Stimulated activated CD8-positive, alpha-beta memory T cell treated with anti-CD3 and anti-CD28 coated beads, Interleukin-12 subunit alpha, Interleukin-12 subunit beta, amount 100 ng/mL, for 4 hours (primary cell): Measurements from ENCODE around the gene KRTAP12-4.
A peak's percentile ranks its signal among the peaks of the same experiment; 100 is the strongest.
"Not testable (repeated sequence)": the region's sequence is repeated elsewhere in the genome, so short reads cannot be mapped to it uniquely, and the experiment has no call there.

Source experiments
- DNase-seq: peaks from one replicate; pipeline ENCODE4 v3.0.0-alpha.2; 2020; ENCODE audit warnings: low read depth

The KRTAP12-4 gene

GRCh38 chr21:44630440-44630839 is 24.0 kb downstream of the KRTAP12-4 start:
- DNase-seq = no peak

- no peak for DNase-seq
Measured at GRCh38 chr21:44628707-44629391, 25.6 kb downstream of the KRTAP12-4 start.

- DNase-seq = not testable (repeated sequence)
Measured at GRCh38 chr21:44627831-44628233, 26.6 kb downstream of the KRTAP12-4 start.

GRCh38 chr21:44627181-44627822 is 27.2 kb downstream of the KRTAP12-4 start:
- not testable (repeated sequence) for DNase-seq

- DNase-seq = no peak
Measured at GRCh38 chr21:44626673-44627143, 27.8 kb downstream of the KRTAP12-4 start, which contains the start of gene KRTAP10-9. Gene KRTAP10-9 (plus strand): TSS chr21:44627093. CDS start chr21:44627172, 79 bp downstream.

GRCh38 chr21:44626262-44626661 is 28.2 kb downstream of the KRTAP12-4 start:
- DNase-seq = no peak

- DNase-seq = no peak
Measured at GRCh38 chr21:44625756-44626155, 28.7 kb downstream of the KRTAP12-4 start.

- DNase-seq = no peak
Measured at GRCh38 chr21:44623575-44623974, 30.9 kb downstream of the KRTAP12-4 start.

GRCh38 chr21:44619886-44620285 is 34.6 kb downstream of the KRTAP12-4 start:
- no peak for DNase-seq

- DNase-seq = peak; percentile 24
Measured at GRCh38 chr21:44618909-44619308, 35.5 kb downstream of the KRTAP12-4 start.

GRCh38 chr21:44618504-44618903 is 36.0 kb downstream of the KRTAP12-4 start:
- DNase-seq = no peak

- no peak for DNase-seq
Measured at GRCh38 chr21:44617071-44617501, 37.4 kb downstream of the KRTAP12-4 start.

- no peak for DNase-seq
Measured at GRCh38 chr21:44616591-44616926, 37.9 kb downstream of the KRTAP12-4 start.

GRCh38 chr21:44615911-44616590 is 38.4 kb downstream of the KRTAP12-4 start:
- DNase-seq = no peak

- DNase-seq = no peak
Measured at GRCh38 chr21:44615466-44615865, 39.0 kb downstream of the KRTAP12-4 start.

GRCh38 chr21:44614961-44615391 is 39.5 kb downstream of the KRTAP12-4 start:
- no peak for DNase-seq

GRCh38 chr21:44614161-44614631 is 40.3 kb downstream of the KRTAP12-4 start:
- no peak for DNase-seq

GRCh38 chr21:44613386-44614155 is 40.9 kb downstream of the KRTAP12-4 start:
- DNase-seq = no peak

- DNase-seq = no peak
Measured at GRCh38 chr21:44612669-44613229, 41.7 kb downstream of the KRTAP12-4 start.

GRCh38 chr21:44612029-44612486 is 42.4 kb downstream of the KRTAP12-4 start, which contains the start of gene KRTAP10-8:
Gene KRTAP10-8 (plus strand): TSS chr21:44612079. CDS start chr21:44612101, 22 bp downstream.
- DNase-seq = no peak

- DNase-seq = no peak
Measured at GRCh38 chr21:44611551-44611950, 42.9 kb downstream of the KRTAP12-4 start.
